Endometrium (tissue), 2 donors: ENCODE results near the gene CMTM7.
"Not testable (repeated sequence)": the region's sequence is repeated elsewhere in the genome, so short reads cannot be mapped to it uniquely, and the experiment has no call there.

Experiments used
- FAIRE-seq: peaks from 2 replicates; lab custom pipeline; 2012; peaks lifted over from hg19 to GRCh38; lab: Jason Lieb, UNC
- donor health status: control.
- donor health status: control.

CMTM7 gene

DNA sequence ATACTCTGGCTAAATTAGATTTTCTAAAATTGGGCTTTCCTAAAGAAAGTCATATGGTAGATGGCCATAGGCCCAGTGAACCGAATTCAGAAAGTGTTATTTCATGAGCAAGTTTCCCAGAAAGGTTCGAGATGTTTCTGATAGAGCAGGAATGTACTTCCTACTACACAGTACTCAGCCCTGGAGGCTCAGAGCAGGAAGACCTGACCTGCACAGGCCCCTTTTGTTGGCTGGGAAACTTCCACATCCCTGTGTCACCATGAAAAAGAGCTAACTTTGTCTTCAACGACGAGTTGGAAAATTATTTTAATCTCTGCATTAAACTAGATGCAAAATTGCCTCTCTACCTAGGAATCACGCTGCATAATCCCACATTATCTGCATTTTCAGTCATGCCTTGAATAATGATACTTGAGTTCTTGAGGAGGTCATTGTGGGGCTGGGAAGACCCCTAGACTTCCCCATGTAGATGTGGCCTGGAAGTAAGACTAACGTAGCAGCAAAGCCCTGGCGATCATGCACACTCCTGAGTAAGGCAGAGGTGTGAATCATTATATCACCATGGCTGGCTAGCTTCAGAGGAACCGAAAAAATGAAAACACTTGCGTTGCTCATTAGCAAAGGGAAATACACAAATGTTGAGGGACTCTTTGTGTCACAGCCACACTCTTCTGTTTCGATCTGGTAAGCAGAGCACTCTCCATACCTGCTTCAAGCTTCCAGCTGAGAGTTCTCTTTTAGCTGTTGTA is 47.1 kb downstream of the CMTM7 start:
- no peak for FAIRE-seq

- FAIRE-seq: not testable (repeated sequence)
These were observed 47.8 kb downstream of the CMTM7 start for GRCh38 chr3:32439421-32439820.

- no peak for FAIRE-seq
These were observed 49.1 kb downstream of the CMTM7 start for GRCh38 chr3:32440611-32441350.

GRCh38 chr3:32442766-32443165 is 51.1 kb downstream of the CMTM7 start:
- FAIRE-seq: no peak

DNA sequence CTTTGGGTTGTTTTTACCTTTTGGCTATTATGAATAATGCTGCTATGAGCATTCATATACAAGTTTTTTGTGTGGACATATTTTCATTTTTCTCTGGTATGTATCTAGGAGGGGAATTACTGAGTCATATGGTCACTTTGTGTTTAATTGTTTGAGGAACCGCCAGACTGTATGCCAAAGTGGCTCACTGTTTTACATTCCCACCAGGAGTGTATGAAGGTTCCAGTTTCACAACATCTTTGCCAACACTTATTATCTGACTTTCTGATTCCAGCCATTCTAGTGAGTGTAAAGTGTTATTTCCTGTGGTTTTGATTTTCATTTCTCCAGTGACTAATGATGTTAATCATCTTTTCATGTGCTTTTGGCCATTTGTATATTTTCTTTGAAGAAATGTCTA is 51.8 kb downstream of the CMTM7 start:
- FAIRE-seq: no peak

GRCh38 chr3:32447865-32448400 is 56.3 kb downstream of the CMTM7 start:
- FAIRE-seq: no peak

GRCh38 chr3:32448686-32449474 is 57.2 kb downstream of the CMTM7 start:
- no peak for FAIRE-seq

DNA sequence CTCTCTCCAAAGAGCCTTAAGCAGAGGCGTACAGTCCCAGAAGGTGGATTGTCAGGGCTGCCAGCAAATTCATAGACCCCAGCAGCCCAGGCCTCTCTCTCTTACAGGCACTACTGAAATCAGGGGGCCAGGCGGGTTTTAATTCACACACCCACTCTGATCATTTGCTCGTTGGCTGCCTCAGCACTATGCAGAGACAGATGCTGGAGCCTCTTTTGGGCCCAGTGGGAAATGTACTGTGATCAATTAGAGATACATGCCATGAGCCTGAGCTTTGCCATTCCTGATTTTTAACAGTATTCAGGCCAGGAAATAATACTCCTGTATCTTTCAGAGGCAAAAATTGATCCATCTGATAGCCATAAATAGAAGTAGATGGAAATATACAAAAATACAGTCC is 58.0 kb downstream of the CMTM7 start:
- no peak for FAIRE-seq

- no peak for FAIRE-seq
These were observed 58.8 kb downstream of the CMTM7 start for GRCh38 chr3:32450426-32450825.

DNA sequence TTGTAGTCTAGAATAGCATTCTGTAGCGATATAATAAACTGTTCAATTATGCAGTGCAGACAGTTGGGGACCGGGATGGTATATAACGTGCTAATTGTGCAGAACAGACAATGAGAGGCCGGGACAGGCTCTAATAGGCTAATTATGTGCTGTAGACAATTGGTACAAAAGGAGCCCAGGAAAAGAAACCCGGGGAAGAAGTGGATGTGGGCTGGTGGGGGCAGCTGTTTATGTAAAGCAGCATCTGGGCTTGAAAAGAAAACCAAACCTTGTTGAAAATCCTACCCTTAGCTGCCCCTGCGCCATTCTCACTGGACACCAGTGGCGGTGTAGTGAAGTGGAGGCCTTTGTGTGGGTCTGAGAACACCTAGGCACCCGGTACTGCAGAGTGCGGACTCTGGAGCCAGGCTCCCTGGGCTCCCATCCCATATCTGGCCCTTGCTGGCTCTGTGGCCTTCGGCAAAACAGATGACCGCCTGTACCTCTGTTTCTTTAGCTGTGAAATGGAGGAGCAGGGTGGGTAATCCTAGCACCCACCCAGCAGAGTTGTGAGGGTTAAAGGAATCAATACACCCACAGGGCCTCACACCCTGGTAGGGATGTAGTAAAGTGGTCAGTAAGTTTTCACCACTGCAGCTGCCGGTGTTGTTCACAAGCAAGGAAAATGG is 59.5 kb downstream of the CMTM7 start:
- no peak for FAIRE-seq

DNA sequence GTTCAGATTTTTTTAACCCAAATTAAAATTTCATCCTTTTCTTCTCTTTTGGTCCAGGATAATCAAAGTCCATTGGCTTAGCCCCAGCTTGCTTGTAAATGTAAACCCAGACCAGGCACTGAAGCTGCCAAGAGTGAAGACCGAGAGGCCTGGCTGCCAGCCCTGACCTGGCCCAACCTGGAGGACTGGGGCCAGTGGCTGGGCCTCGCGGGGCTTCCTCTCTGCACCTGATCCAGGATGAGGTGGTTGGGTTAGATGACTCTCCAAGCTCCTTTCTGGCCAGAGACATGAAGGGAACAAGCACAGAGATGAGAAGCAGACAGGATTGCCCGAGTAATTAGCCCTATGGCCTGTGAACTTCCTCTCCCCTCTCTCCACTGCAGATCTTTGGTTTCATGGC is 60.4 kb downstream of the CMTM7 start:
- no peak for FAIRE-seq

DNA sequence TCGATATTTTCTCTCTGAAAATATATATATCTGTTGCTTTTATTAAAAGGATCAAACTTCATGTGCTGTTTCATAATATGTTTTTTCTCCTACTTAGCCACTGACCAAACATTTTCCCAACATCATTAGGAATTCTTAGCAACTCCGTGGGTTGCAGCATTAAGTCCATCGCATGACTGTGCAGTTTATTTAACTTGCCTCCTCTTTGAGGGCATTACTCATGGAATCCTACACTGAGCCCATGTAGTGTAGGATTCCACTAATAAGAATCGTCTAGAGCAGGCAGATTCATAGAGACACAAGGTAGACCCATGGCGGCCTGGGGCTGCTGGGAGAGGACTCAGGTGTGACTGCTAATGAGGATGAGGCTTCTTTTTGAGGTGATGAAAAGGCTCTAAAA is 61.7 kb downstream of the CMTM7 start:
- no peak for FAIRE-seq

- FAIRE-seq: no peak
These were observed 62.5 kb downstream of the CMTM7 start for GRCh38 chr3:32454111-32454510.

DNA sequence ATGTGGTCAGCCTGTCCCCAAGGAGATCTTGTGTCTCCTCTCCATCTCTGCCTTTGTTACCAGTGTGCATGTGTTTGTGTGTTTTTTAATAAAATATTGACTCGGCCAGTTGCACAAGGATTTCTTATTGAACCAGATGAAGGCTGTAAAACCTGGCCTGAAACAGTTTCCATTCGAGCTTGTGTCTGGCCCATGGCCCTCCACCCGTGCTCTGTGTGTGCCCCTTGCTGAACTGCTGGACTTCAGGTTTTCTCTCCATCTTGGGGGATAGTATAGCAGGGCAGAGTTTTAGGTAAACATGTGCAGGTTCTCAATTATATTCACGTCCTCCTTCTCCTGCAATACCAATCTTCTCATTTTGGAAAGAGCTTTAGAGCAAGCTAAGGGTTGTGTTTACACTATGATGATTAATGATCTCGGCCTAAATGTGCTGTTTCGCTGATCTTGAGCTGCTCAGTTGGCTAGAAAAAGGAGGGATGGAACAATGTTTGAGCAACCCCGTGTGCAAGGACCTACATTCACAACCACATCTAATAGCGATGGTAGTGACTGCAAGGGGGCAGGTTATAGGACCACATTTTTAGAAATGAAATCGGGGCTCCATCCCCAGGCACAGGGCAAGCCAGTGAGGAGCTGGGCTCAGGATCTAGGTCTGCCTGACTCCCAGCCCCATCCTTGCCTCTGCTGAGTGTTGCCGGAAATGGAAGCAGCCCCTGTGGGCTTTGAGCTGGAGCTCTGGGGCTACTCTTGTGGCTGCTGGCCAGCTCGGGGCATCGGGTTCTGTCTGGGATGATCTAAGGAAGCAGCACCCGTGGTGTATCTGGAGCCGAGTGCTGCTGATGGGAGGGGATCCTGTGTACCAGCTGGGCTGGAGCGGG is 63.3 kb downstream of the CMTM7 start:
- FAIRE-seq: no peak

DNA sequence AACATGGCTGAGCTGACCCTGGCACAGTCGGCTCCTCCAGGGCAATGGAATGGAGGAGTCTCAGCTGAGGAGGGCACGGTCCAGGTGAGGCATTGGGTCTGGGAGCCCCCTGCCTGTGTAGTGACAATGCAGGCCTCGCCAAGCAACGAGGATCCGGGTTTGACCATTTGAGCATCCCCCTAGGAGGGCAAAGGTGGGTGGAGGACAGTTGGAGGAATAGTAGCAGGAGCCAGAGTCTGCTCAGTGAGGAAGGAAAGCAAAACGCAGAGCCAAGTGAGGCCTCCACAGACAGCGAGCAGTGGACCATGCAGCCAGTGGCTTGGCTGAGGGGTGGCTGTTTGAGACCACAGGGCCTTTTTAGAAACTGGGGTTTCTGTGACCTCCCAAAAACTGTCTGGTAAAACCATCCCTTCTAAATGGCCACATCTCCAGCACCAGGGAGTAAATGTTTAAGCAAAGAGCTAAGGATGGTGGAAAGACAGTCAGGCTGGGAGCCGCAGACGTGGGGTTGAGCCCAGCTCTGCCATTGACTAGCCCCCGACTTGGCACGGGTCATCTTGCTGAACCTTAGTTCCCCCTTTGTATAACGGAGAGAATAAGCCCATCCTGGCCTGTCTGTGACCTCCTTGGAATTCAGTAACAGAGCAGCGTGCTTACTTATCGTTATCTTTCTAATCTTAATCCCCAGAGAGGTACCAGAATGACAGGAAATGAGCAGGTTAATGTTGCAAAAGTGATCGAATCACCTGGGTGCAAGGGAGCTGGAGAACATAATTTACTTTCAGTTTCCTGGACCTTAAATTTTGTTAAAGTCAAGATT is 64.2 kb downstream of the CMTM7 start:
- FAIRE-seq: no peak

DNA sequence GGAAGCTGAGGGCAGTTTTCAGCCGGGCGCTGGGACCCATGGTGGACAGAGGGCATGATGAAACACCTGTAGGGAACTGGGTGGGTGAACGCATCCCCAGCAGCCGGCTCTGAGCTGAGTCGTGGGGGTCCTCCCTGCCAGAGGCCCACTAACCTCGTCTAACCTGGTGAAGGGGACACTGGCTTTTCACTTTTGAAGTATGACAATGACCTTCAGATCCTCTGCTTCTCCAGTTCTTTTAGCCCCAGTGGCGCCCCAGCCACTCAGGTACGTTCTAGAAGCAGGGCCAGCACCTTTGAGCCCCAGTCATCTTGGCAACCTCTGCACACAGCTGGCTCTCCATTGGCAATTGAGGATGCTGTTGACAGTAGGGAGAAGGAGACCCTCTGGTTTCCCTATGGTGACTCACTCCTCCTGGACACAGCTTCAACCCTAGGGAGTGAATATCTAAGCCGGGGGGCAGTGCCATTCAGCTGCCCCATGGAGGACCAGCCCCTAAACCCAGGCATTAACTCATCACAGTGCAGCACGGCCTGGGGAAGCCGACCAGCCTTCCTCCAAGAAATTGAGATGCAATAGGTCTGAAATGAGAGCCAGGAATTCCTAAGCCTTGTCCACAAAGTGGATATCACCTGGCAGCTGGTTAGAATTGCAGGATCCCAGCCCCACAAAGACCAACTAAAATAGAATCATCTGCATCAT is 64.9 kb downstream of the CMTM7 start:
- no peak for FAIRE-seq

- no peak for FAIRE-seq
These were observed 66.4 kb downstream of the CMTM7 start for GRCh38 chr3:32457971-32458471.

DNA sequence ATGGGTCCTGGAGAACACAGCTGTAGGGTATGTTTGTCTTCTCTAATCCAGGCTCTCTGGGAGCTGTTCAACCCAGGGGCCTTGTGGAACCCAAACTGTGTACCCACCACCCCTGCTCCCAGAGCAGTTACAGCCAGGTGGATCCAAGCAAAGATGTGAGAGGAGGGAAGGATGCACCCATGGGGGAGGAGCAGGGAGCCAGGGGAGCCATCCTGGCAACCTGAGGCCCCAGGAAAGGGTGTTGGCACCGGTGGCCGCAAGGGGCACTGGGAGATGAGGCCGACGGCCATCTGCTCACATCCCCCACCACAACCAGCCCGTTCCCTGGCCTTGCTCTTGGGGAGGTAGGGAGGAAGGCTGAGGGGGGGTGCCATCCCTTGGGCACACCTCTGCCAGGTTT is 67.8 kb downstream of the CMTM7 start:
- FAIRE-seq: no peak

DNA sequence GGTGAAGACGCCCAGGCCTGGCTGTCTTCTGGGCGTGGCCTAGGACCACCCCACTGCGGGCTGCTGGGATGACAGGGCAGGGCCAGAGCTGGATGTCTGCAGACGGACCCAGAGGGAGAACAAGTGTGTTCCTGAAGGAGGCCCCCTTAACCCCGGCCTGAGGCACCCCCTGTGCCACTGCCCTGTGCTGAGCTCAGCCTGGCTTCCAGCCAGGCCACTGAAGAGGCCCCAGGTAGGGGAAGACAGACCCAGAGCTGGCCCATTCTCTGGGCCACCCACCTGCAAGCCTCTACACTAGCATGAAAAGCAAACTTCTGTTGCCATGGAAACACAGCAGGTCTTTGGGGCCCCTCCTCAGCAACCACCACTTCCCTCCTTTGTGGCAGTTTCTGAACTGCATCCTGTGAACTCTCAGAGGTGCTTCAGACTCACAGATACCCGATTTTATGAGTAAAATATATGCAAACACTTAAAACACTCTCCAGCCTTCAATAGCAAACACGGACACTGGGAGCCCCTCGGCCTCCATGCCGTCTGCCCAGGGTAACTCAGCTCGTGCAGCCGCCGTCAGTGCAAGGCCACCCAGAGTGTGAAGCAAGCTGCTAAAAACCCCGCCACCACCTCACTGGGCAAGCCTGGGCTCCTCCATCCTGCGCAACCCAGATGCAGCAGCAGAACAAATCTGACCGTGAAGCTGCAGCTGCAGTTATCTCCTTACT is 68.5 kb downstream of the CMTM7 start:
- FAIRE-seq: no peak
